ENCODE data around the gene CASP14. TPM values are rescaled to one million over a fixed set of nuclear protein-coding genes. Genes with fewer than 3 reads are reported as not detected.
"Not testable (repeated sequence)": the region's sequence is repeated elsewhere in the genome, so short reads cannot be mapped to it uniquely, and the experiment has no call there.

The CASP14 gene
- total and polyA plus RNA-seq, 2 experiments from 2014 or later = not detected

GRCh38 chr19:15018836-15019235 lies 30.4 kb upstream of the CASP14 start:
- not testable (repeated sequence) for H3K27ac ChIP-seq (ENCODE audit: low read depth); H3K9me3 Mint-ChIP-seq; H3K4me1 Mint-ChIP-seq; H3K4me1 ChIP-seq (ENCODE audit: insufficient read depth); H2AFZ ChIP-seq; ATAC-seq; H3K9me2 ChIP-seq (ENCODE audit: insufficient read depth); H3K36me3 ChIP-seq (ENCODE audit: insufficient read depth); H3F3A ChIP-seq (replicated peaks; ENCODE audit: low read depth); H3K4me3 ChIP-seq; H3K4me2 ChIP-seq; H3K36me3 Mint-ChIP-seq (ENCODE audit: low read depth); H4K20me1 ChIP-seq (replicated peaks; ENCODE audit: insufficient read depth); DNase-seq (ENCODE audit: low spot score); H3K79me2 ChIP-seq (replicated peaks; ENCODE audit: insufficient read depth); H3K27ac Mint-ChIP-seq; H3K4me3 Mint-ChIP-seq
- H3K27me3 Mint-ChIP-seq (ENCODE audit: insufficient read depth, low read depth, poor library complexity) = peaks cover 11% of the 10 kb centered on the region
- peaks cover 20% of the 10 kb centered on the region for H3K27me3 ChIP-seq (ENCODE audit: insufficient read depth)

DNA sequence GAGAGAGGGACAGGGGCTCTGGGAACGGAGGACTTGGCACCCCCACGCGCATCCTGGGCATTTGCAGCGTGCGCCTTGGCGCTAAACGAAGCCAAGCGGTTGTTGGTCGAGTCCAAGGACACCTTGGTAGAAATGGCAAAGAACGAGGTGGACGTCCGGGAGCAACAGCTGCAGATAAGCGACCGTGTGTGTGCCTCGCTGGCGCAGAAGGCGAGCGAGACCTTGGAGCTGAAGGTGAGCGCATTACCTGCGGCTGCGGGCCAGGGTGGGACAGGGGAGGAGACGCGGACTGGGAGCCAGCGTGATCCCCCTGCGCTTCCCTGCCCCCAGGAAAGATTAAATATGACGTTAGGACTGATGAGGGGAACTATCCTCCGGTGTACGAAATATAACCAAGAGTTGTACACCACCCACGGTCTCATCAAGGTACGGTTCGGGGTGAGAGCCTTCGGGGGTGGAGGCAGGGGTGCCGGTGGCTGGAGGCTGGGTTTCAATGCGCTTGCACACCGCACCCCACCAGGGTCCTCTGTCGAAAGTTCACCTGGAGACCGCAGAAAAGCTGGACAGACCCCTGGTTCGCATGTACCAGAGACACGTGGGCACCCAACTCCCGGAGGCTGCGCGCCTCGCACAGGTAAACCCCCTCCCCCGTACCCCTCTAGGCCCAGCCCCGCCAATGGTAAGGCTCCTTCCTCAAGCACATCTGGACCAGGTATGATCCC lies 27.8 kb upstream of the CASP14 start:
- Mint-ChIP-seq H3K4me3 (no peak overlapping the region), H3K36me3 (ENCODE audit: low read depth) (no peaks in the 10 kb centered on the region), H3K27ac (no peak overlapping the region), H3K9me3 (peaks cover 2% of the 10 kb centered on the region; the same call in 2 of the 3 replicates), H3K27me3 (ENCODE audit: insufficient read depth, low read depth, poor library complexity) (peaks cover 8% of the 10 kb centered on the region), H3K4me1 (no peaks in the 10 kb centered on the region)
- Histone ChIP-seq H3F3A (replicated peaks; ENCODE audit: low read depth) (no peaks in the 10 kb centered on the region), H3K79me2 (replicated peaks; ENCODE audit: insufficient read depth) (no peaks in the 10 kb centered on the region), H2AFZ (no peak overlapping the region), H3K9me2 (ENCODE audit: insufficient read depth) (no peaks in the 10 kb centered on the region), H4K20me1 (replicated peaks; ENCODE audit: insufficient read depth) (no peaks in the 10 kb centered on the region; the same call in 1 of the 2 replicates), H3K4me1 (ENCODE audit: insufficient read depth) (no peaks in the 10 kb centered on the region), H3K27me3 (ENCODE audit: insufficient read depth) (peaks cover 13% of the 10 kb centered on the region; the same call in 1 of the 2 replicates), H3K4me2 (no peak overlapping the region), H3K36me3 (ENCODE audit: insufficient read depth) (no peaks in the 10 kb centered on the region), H3K4me3 (no peak overlapping the region), H3K27ac (ENCODE audit: low read depth) (no peak overlapping the region)
- DNase-seq (ENCODE audit: low spot score) = no peak
- no peak for ATAC-seq
- TF ChIP-seq JUNB (IDR thresholded peaks at IDR 0.05; ENCODE audit: unreplicated experiment) = no peak
- no peak for TF ChIP-seq STAT1 (IDR thresholded peaks at IDR 0.05; ENCODE audit: unreplicated experiment)
- no peak for TF ChIP-seq ZNF114 (CRISPR knock-in tag; IDR thresholded peaks at IDR 0.05)
- no peak for TF ChIP-seq POLR2AphosphoS5 (IDR thresholded peaks at IDR 0.05; ENCODE audit: low read depth)
- TF ChIP-seq REST (IDR thresholded peaks at IDR 0.05; ENCODE audit: unreplicated experiment) = no peak
- no peak for TF ChIP-seq EZH2 (IDR thresholded peaks at IDR 0.05; ENCODE audit: low read depth, unreplicated experiment)
- no peak for TF ChIP-seq ETS1 (IDR thresholded peaks at IDR 0.05)
- no peak for TF ChIP-seq CREB1 (CRISPR knock-in tag; IDR thresholded peaks at IDR 0.05; ENCODE audit: low read depth)
- TF ChIP-seq EZH2phosphoT487 (IDR thresholded peaks at IDR 0.05; ENCODE audit: unreplicated experiment) = no peak
- TF ChIP-seq ZNF331 (CRISPR knock-in tag; IDR thresholded peaks at IDR 0.05; ENCODE audit: low read depth) = no peak
- TF ChIP-seq NANOG (IDR thresholded peaks at IDR 0.05; ENCODE audit: borderline replicate concordance) = no peak
- TF ChIP-seq, protein P1, sequence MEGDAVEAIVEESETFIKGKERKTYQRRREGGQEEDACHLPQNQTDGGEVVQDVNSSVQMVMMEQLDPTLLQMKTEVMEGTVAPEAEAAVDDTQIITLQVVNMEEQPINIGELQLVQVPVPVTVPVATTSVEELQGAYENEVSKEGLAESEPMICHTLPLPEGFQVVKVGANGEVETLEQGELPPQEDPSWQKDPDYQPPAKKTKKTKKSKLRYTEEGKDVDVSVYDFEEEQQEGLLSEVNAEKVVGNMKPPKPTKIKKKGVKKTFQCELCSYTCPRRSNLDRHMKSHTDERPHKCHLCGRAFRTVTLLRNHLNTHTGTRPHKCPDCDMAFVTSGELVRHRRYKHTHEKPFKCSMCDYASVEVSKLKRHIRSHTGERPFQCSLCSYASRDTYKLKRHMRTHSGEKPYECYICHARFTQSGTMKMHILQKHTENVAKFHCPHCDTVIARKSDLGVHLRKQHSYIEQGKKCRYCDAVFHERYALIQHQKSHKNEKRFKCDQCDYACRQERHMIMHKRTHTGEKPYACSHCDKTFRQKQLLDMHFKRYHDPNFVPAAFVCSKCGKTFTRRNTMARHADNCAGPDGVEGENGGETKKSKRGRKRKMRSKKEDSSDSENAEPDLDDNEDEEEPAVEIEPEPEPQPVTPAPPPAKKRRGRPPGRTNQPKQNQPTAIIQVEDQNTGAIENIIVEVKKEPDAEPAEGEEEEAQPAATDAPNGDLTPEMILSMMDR (conservative IDR thresholded peaks at IDR 0.05; ENCODE audit: low read depth in 2 of 2) = no peak
